Thyroid gland (tissue), 4 donors: ENCODE measurements around the gene SCG3.

Experiments used
- POLR2A ChIP-seq, 2 donors: fragments of 450-650 bp; IDR thresholded peaks; one replicate each; pipeline ENCODE4 v1.6.1; 2017; ENCODE audit warnings: antibody characterized with exemption in 2 of 2, mild to moderate bottlenecking in 2 of 2, moderate library complexity in 1 of 2
- TF ChIP-seq, protein P1 (sequence below), 6 experiments: fragments of 200-600 bp in 3 of 6; fragments of 450-650 bp in 3 of 6; sonication (generic) in 3 of 6; IDR thresholded peaks; one replicate each; pipeline ENCODE4 v1.5.1; 2016 to 2019; ENCODE audit warnings: antibody characterized with exemption in 6 of 6, mild to moderate bottlenecking in 2 of 6, inconsistent platforms in 1 of 6, moderate library complexity in 1 of 6

DNA sequence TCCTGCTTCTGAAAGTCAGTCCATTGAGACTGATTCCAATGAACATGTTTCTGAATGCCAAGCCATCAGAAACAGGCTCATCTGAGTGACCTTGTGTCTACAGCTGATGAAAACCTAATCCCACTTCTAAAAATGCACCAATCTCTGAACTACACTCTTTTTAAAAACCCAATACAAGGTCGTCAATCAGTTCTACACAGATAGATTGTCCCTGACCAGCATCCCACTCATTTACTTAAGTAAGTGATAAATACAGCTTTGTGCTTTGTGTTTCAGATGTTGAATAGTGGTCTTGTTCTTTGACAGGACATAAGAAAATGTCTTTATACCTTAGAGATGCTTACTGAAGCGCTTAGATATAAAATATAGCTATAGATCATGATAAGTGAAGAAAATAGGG is 20.2 kb upstream of the SCG3 start:
- TF ChIP-seq, protein P1, sequence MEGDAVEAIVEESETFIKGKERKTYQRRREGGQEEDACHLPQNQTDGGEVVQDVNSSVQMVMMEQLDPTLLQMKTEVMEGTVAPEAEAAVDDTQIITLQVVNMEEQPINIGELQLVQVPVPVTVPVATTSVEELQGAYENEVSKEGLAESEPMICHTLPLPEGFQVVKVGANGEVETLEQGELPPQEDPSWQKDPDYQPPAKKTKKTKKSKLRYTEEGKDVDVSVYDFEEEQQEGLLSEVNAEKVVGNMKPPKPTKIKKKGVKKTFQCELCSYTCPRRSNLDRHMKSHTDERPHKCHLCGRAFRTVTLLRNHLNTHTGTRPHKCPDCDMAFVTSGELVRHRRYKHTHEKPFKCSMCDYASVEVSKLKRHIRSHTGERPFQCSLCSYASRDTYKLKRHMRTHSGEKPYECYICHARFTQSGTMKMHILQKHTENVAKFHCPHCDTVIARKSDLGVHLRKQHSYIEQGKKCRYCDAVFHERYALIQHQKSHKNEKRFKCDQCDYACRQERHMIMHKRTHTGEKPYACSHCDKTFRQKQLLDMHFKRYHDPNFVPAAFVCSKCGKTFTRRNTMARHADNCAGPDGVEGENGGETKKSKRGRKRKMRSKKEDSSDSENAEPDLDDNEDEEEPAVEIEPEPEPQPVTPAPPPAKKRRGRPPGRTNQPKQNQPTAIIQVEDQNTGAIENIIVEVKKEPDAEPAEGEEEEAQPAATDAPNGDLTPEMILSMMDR (IDR thresholded peaks at IDR 0.05): no peak
- no peak for TF ChIP-seq POLR2A (IDR thresholded peaks at IDR 0.05)
